Mesendoderm (in vitro differentiated cells): Measurements from ENCODE around the gene CARMIL1.

Experiments used
- DNase-seq: peaks from one replicate; pipeline ENCODE4 v3.0.0; 2013
- H2AK5ac ChIP-seq: 2 replicates; pipeline ENCODE4 v1.6.1; 2013; ENCODE audit warnings: low read length, inconsistent platforms
- H2BK120ac ChIP-seq: 2 replicates; pipeline ENCODE4 v1.6.1; 2013; ENCODE audit warnings: low read depth, mild to moderate bottlenecking, low read length, moderate library complexity, mixed read lengths
- H2BK15ac ChIP-seq: replicated peaks from 2 replicates; pipeline ENCODE4 v1.6.1; 2013; ENCODE audit warnings: low read depth, mild to moderate bottlenecking, moderate library complexity
- H2BK5ac ChIP-seq: 2 replicates; pipeline ENCODE4 v1.6.1; 2013; ENCODE audit warnings: low read length, inconsistent platforms
- H3K18ac ChIP-seq: 2 replicates; pipeline ENCODE4 v1.6.1; 2013; ENCODE audit warnings: mild to moderate bottlenecking, low read length, mixed read lengths
- H3K23ac ChIP-seq: one replicate; pipeline ENCODE4 v1.6.1; 2013; ENCODE audit warnings: low read length
- H3K27ac ChIP-seq: 2 replicates; pipeline ENCODE4 v1.5.1; 2013; ENCODE audit warnings: low read depth, mild to moderate bottlenecking, inconsistent platforms, low read length, moderate library complexity
- H3K27me3 ChIP-seq: 2 replicates; pipeline ENCODE4 v1.6.1; 2013; ENCODE audit warnings: low read length, control low read depth, mild to moderate bottlenecking, inconsistent platforms; ENCODE audit not compliant: insufficient read depth, poor library complexity
- H3K36me3 ChIP-seq: 2 replicates; pipeline ENCODE4 v1.6.1; 2013; ENCODE audit warnings: low read length, inconsistent platforms; ENCODE audit not compliant: control insufficient read depth, insufficient read depth
- H3K4ac ChIP-seq: one replicate; pipeline ENCODE4 v1.6.1; 2013; ENCODE audit warnings: low read depth, mild to moderate bottlenecking, low read length, moderate library complexity
- H3K4me1 ChIP-seq: 2 replicates; pipeline ENCODE4 v1.6.1; 2013; ENCODE audit warnings: low read depth, low read length, inconsistent platforms; ENCODE audit not compliant: control insufficient read depth
- H3K4me2 ChIP-seq: 2 replicates; pipeline ENCODE4 v1.6.1; 2013; ENCODE audit warnings: low read length
- H3K4me3 ChIP-seq: 2 replicates; pipeline ENCODE4 v1.5.1; 2013; ENCODE audit warnings: mild to moderate bottlenecking, low read length
- H3K56ac ChIP-seq: one replicate; pipeline ENCODE4 v1.6.1; 2013; ENCODE audit warnings: low read length
- H3K79me1 ChIP-seq: 2 replicates; pipeline ENCODE4 v1.6.1; 2013; ENCODE audit warnings: low read length, inconsistent platforms
- H3K79me2 ChIP-seq: 2 replicates; pipeline ENCODE4 v1.6.1; 2013; ENCODE audit warnings: mild to moderate bottlenecking, low read length; ENCODE audit not compliant: control insufficient read depth, insufficient read depth
- H3K9ac ChIP-seq: 2 replicates; pipeline ENCODE4 v1.6.1; 2013; ENCODE audit warnings: low read length, inconsistent platforms
- H4K5ac ChIP-seq: one replicate; pipeline ENCODE4 v1.6.1; 2013; ENCODE audit warnings: low read length
- H4K8ac ChIP-seq: one replicate; pipeline ENCODE4 v1.6.1; 2013; ENCODE audit warnings: low read depth, mild to moderate bottlenecking, control low read depth, low read length, moderate library complexity
- WGBS: extraction: QIAGEN DNeasy Blood & Tissue Kit; methylation state at CpG from one replicate; pipeline ENCODE4 v1.1.7; 2013; ENCODE audit warnings: low lambda C conversion rate, missing lambda C conversion rate; ENCODE audit not compliant: insufficient coverage; ENCODE audit errors: extremely low coverage; 5-methylcytosine and 5-hydroxymethylcytosine counted together

Gene CARMIL1

DNA sequence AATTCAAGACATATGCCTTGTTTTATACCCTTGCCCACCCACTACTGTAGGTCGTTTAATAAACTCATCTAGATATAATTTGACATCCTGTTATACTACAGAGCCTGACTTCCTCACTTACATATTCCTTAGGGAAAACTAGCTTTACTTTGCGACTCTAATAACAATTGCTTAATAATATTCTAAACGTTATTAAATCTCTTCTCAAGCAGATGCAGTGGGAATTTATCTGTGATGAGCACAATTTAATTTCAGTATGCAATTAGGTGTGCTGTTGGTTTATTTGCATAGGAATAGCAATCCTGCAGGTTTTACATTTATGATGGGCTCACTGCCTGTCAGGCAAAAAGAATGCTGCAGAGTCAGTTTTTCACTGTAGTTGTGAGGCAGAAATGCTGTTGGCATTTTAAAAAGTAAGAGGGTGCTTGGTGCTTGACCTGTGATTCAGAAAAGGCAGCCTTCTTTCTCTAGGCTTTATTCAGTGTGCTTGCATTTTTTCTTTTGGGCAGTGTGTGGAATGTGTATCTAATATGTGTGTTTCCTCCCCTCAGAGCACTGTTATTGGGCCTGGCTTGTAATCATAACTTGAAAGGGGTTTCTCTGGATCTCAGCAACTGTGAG is 220.6 kb downstream of the CARMIL1 start:
- peaks cover 2% of the 10 kb centered on the region for H3K4me1 ChIP-seq
- H2BK15ac ChIP-seq = no peak overlapping the region
- DNase-seq = peak; percentile 68
- H3K18ac ChIP-seq = no peak overlapping the region
- no peak overlapping the region for H2BK5ac ChIP-seq
- H3K79me2 ChIP-seq = no peaks in the 10 kb centered on the region
- H3K27me3 ChIP-seq = no peaks in the 10 kb centered on the region
- H3K56ac ChIP-seq = no peak overlapping the region
- no peak overlapping the region for H2AK5ac ChIP-seq
- no peak overlapping the region for H2BK120ac ChIP-seq
- H4K5ac ChIP-seq = no peak overlapping the region
- no peak overlapping the region for H4K8ac ChIP-seq
- no peak overlapping the region for H3K4me2 ChIP-seq
- H3K27ac ChIP-seq = no peak overlapping the region
- WGBS = no CpG with 5 or more reads among the region's 3 CpGs
- H3K79me1 ChIP-seq = no peaks in the 10 kb centered on the region
- H3K4ac ChIP-seq = no peak overlapping the region
- H3K4me3 ChIP-seq = no peak overlapping the region
- H3K9ac ChIP-seq = no peak overlapping the region
- no peak overlapping the region for H3K23ac ChIP-seq
- H3K36me3 ChIP-seq = no peaks in the 10 kb centered on the region

DNA sequence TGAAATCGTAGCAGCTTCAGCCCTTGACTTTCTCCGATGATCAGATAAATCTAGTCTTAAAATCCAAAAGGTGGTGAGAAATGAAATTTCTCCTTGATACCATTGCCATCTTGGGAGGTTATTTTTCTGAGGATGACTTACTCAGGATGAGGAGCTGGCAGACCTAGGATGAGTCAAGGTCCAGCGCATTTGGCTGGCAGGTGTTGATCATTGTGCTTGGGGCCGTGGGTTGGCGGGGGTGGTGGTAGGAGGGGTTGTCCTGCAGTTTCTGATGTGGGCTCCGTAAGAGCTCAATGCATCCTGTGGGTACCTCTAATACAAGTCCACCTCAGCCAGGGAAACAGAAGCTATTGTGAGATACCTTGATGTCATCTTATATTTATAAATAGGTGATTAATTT is 224.5 kb downstream of the CARMIL1 start:
- H3K18ac ChIP-seq = no peak overlapping the region
- H3K4ac ChIP-seq = no peak overlapping the region
- no peak overlapping the region for H3K4me2 ChIP-seq
- no peak overlapping the region for H4K8ac ChIP-seq
- WGBS = no CpG with 5 or more reads among the region's 6 CpGs
- H3K27ac ChIP-seq = no peak overlapping the region
- H4K5ac ChIP-seq = no peak overlapping the region
- H3K9ac ChIP-seq = no peak overlapping the region
- no peaks in the 10 kb centered on the region for H3K79me2 ChIP-seq
- H3K23ac ChIP-seq = no peak overlapping the region
- no peak overlapping the region for H3K4me3 ChIP-seq
- H3K36me3 ChIP-seq = no peaks in the 10 kb centered on the region
- H2BK5ac ChIP-seq = no peak overlapping the region
- H3K79me1 ChIP-seq = no peaks in the 10 kb centered on the region
- no peak overlapping the region for H3K56ac ChIP-seq
- H2BK15ac ChIP-seq = no peak overlapping the region
- peaks cover 2% of the 10 kb centered on the region for H3K4me1 ChIP-seq
- H3K27me3 ChIP-seq = no peaks in the 10 kb centered on the region
- H2AK5ac ChIP-seq = no peak overlapping the region
- no peak for DNase-seq
- H2BK120ac ChIP-seq = no peak overlapping the region

DNA sequence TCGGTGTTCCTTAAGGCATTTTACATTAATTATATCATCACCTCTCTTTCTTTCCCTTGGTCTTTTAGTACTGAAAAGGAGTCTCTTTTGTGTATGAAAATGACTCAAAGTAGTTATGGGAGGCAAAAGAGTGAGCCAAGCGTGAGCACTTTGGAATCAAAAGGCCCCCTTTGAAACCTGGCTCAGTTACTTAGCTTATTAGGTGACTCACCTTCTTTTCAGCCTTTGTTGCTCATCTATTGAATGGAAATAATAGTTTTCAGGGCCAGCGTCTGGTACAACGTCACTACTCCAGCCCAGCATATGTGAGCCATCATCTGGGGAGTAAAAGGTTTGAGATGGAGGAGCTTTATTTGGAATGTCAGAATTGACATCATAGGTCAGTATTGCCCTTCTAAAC is 225.5 kb downstream of the CARMIL1 start:
- no peaks in the 10 kb centered on the region for H3K36me3 ChIP-seq
- no peaks in the 10 kb centered on the region for H3K27me3 ChIP-seq
- no peak overlapping the region for H4K8ac ChIP-seq
- no peak overlapping the region for H3K23ac ChIP-seq
- H3K4me2 ChIP-seq = no peak overlapping the region
- no peak overlapping the region for H3K4ac ChIP-seq
- no peak overlapping the region for H3K27ac ChIP-seq
- no peak overlapping the region for H2BK15ac ChIP-seq
- H3K79me1 ChIP-seq = no peaks in the 10 kb centered on the region
- no peaks in the 10 kb centered on the region for H3K4me1 ChIP-seq
- H4K5ac ChIP-seq = no peak overlapping the region
- no peak overlapping the region for H3K56ac ChIP-seq
- H3K9ac ChIP-seq = no peak overlapping the region
- H2BK5ac ChIP-seq = no peak overlapping the region
- no peak overlapping the region for H3K18ac ChIP-seq
- H3K79me2 ChIP-seq = no peaks in the 10 kb centered on the region
- no peak overlapping the region for H2AK5ac ChIP-seq
- WGBS = no CpG with 5 or more reads among the region's 4 CpGs
- no peak overlapping the region for H3K4me3 ChIP-seq
- H2BK120ac ChIP-seq = no peak overlapping the region
- no peak for DNase-seq

DNA sequence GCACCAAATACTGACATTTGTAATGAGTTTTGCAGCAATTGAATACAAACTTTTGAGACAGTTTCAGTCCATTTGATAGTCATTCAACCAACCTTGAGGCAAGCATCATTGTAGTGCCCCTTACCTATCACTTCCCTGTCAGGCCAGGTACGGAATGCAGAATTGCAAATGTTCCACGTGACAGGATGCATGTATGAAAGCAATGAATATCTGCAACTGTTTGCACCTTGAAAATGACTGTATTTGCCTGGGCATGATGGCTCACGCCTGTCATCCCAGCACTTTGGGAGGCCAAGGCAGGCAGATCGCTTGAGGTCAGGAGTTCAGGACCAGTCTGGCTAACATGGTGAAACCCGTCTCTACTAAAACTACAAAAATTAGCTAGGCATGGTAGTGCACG is 226.8 kb downstream of the CARMIL1 start:
- no CpG with 5 or more reads among the region's 6 CpGs for WGBS
- H2BK120ac ChIP-seq = no peak overlapping the region
- no peaks in the 10 kb centered on the region for H3K4me1 ChIP-seq

DNA sequence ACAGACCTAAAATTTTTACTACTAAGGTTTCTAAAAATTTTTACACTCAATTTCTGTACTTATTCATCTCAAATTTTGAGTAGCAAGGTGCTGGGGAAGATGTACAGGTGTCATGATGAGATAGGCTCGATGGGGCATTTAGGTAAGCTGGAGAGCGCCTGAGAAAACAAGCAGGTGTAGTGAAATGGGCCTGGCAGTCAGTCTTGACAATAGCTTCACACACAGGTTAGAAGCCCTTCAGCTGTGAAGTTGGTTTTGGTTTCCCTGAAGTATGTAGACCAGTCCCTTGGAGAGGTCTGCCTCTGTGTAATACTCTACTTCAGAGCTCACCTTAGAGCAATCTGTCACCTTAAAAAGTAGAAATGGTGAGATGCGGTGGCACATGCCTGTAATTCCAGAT is 228.9 kb downstream of the CARMIL1 start:
- WGBS = no CpG with 5 or more reads among the region's 3 CpGs

More for the DNA sequence above, 226.8 kb downstream of the CARMIL1 start:
- Histone ChIP-seq H3K18ac (no peak overlapping the region), H3K56ac (no peak overlapping the region), H4K5ac (no peak overlapping the region), H3K9ac (no peak overlapping the region), H3K79me2 (no peaks in the 10 kb centered on the region), H4K8ac (no peak overlapping the region), H3K4me3 (no peak overlapping the region), H3K36me3 (no peaks in the 10 kb centered on the region), H3K79me1 (no peaks in the 10 kb centered on the region), H3K23ac (no peak overlapping the region), H3K27me3 (no peaks in the 10 kb centered on the region), H2BK15ac (no peak overlapping the region), H2AK5ac (no peak overlapping the region), H3K4ac (no peak overlapping the region), H2BK5ac (no peak overlapping the region), H3K27ac (no peak overlapping the region), H3K4me2 (no peak overlapping the region)
- DNase-seq = no peak

DNA sequence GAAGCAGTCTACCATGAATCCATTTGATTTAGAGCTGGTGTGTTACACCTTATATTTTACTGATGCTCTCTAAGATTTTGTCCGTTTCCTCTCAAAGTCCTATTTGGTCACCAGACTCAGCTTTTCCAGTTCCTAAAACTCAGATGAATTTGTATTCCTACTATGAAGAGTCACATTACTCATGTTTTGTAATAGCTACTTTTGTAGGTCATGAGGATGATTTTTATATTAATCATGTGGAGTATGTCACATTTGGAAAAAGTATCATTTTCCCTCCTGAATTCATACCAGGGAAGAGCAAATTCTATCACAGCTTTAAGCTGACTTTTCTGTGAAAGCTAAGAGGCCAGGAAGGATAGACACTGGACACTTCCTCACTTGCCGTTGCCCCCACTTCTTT is 232.2 kb downstream of the CARMIL1 start:
- H2BK15ac ChIP-seq = no peak overlapping the region
- DNase-seq = no peak
- no peak overlapping the region for H3K18ac ChIP-seq
- H3K36me3 ChIP-seq = no peaks in the 10 kb centered on the region
- no peaks in the 10 kb centered on the region for H3K79me2 ChIP-seq
- no peak overlapping the region for H3K9ac ChIP-seq
- H2BK120ac ChIP-seq = no peak overlapping the region
- no peak overlapping the region for H3K56ac ChIP-seq
- no peak overlapping the region for H3K4me2 ChIP-seq
- no peak overlapping the region for H4K5ac ChIP-seq
- no peaks in the 10 kb centered on the region for H3K4me1 ChIP-seq
- no CpG with 5 or more reads among the region's 2 CpGs for WGBS
- H2BK5ac ChIP-seq = no peak overlapping the region
- H3K79me1 ChIP-seq = no peaks in the 10 kb centered on the region
- H3K4me3 ChIP-seq = no peak overlapping the region
- no peak overlapping the region for H3K23ac ChIP-seq
- H4K8ac ChIP-seq = no peak overlapping the region
- no peaks in the 10 kb centered on the region for H3K27me3 ChIP-seq
- no peak overlapping the region for H2AK5ac ChIP-seq
- peak overlapping the region; percentile 55 for H3K4ac ChIP-seq
- no peak overlapping the region for H3K27ac ChIP-seq

More for the DNA sequence above, 228.9 kb downstream of the CARMIL1 start:
- Histone ChIP-seq H3K56ac (no peak overlapping the region), H2AK5ac (no peak overlapping the region), H3K4me2 (no peak overlapping the region), H3K9ac (no peak overlapping the region), H3K4me3 (no peak overlapping the region), H3K23ac (no peak overlapping the region), H3K27me3 (no peaks in the 10 kb centered on the region), H2BK15ac (no peak overlapping the region), H3K4ac (no peak overlapping the region), H3K79me1 (no peaks in the 10 kb centered on the region), H4K8ac (no peak overlapping the region), H3K4me1 (no peaks in the 10 kb centered on the region), H2BK120ac (no peak overlapping the region), H3K27ac (no peak overlapping the region), H2BK5ac (no peak overlapping the region), H3K36me3 (no peaks in the 10 kb centered on the region), H3K79me2 (no peaks in the 10 kb centered on the region), H4K5ac (no peak overlapping the region), H3K18ac (no peak overlapping the region)
- DNase-seq = no peak
